ENCODE data around the gene CFAP69.

- TF ChIP-seq CTCF (IDR thresholded peaks at IDR 0.05) = no peak
- TF ChIP-seq EZH2 (IDR thresholded peaks at IDR 0.05; ENCODE audit: borderline replicate concordance, insufficient read depth, low read depth, low read length, poor library complexity, severe bottlenecking) = no peak
Measured at GRCh38 chr7:90269163-90269562, 24.2 kb downstream of the CFAP69 start.
